Activated T-cell treated with anti-CD3 and anti-CD28 coated beads, Interleukin-2, amount 50 U/mL, for 48 hours (primary cell): Measurements from ENCODE around the gene FERMT2.
A peak's percentile ranks its signal among the peaks of the same experiment; 100 is the strongest.

Experiments used
- DNase-seq, 2 experiments: peaks; one replicate each; pipeline ENCODE4 v3.0.0-alpha.2; 2020

Gene FERMT2

DNA sequence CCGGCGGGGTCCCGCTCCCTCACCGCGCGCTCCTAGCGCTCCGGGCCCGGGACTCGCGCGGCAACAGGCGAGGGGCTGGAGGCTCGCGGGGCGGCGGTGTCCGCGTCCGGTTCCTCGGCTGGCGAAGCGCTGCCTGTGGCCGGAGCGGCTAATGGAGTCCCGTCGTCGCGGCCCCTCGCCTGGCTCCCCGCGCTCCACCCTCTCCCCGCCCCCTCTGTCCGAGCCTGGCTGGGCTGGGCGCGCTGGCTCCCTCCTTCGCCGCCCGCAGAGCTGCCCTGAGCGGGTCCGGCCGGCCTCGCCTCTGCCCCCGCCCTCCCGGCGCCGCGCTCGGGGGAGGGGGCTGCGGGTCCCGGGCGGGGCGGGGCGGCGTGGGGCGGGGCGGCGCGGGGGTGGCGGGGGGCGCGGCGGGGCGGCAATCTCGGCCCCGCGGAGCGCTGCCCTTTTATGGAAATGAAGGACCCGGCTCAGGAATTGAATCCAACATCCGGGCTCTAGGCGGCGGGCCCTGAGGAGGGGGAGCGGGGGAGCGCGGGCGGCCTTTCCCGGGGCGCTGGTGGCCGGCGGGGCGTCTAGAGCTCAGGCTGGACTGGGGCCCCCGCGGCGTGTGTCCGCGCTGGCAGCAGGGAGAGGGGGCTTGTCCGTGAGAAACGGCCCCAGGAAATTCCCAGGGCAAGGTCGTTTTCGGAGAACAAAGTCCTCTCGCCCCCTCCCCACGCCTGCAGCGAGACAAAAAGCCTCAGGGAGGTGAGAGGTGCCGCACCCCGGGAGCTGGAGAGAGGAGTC lies at the start of gene FERMT2:
FERMT2 (minus strand) TSS at position 153 of the 783 bp plus-strand sequence. CDS start 482 bp downstream, outside the sequence.
- DNase-seq: peak; percentile 26 to 29

- no peak for DNase-seq
These were observed 47.6 kb upstream of the FERMT2 start for GRCh38 chr14:52998376-52999015.

- DNase-seq: no peak
These were observed 45.6 kb upstream of the FERMT2 start for GRCh38 chr14:52996493-52996892.

GRCh38 chr14:52995998-52996397 lies 45.1 kb upstream of the FERMT2 start:
- DNase-seq: no peak

- DNase-seq: no peak
These were observed 41.5 kb upstream of the FERMT2 start for GRCh38 chr14:52992236-52992870.

- DNase-seq: no peak
These were observed 37.3 kb upstream of the FERMT2 start for GRCh38 chr14:52988139-52988538.

DNA sequence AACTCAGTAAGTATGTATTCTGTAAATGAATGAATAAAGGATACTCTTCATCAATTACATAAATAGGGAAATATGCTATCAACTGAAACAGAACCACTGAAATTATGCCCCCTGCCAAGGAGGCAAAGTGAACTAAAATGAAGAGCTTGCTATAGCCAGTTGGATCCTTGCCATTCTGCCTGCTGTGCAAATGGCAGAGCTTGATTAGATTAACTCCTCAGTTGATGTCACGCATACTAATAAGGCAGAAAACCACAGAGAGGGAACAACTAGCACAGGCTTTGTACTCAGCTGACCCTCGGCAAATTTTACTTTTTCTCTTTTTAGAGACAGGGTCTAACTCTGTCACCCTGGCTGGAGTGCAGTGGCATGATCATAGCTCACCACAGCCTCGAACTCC lies 36.7 kb upstream of the FERMT2 start:
- DNase-seq: no peak

DNA sequence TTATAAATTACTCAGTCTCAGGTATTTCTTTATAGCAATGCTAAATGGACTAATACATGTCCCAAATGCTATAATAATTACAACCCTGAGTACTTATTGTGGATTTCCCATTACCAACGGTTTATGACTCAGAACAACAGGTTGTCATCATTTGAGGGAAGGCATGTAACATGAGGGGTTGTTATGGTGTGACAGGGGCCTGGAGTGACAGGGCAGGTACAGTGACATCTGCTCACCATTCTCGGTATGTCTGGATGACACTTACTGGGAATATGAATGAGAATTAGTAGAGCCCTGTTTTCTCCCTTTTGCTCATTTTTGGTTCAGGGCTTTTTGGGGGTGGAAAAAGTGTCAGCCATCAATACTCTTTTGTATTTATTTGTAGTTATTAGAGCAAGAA lies 36.2 kb upstream of the FERMT2 start:
- DNase-seq: no peak

DNA sequence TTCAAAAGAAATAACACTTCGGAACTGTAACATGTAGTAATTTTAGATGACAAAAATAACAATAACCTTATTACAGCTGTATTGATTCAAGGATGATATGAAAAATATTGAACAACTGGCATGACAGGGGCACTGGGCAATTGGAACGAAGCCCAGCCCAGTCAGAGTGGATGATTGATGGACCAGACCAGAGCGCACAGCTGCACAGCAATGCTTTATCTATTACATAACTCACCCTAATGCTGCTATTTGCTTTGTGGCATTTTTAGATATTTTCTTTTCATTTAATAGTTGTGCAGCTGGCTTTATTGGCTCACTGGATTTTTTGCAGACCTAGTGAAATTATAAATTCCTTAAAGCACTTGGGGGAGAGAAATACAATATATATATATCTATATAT lies 26.9 kb upstream of the FERMT2 start:
- DNase-seq: no peak

- DNase-seq: no peak
These were observed 23.6 kb upstream of the FERMT2 start for GRCh38 chr14:52974406-52974805.

DNA sequence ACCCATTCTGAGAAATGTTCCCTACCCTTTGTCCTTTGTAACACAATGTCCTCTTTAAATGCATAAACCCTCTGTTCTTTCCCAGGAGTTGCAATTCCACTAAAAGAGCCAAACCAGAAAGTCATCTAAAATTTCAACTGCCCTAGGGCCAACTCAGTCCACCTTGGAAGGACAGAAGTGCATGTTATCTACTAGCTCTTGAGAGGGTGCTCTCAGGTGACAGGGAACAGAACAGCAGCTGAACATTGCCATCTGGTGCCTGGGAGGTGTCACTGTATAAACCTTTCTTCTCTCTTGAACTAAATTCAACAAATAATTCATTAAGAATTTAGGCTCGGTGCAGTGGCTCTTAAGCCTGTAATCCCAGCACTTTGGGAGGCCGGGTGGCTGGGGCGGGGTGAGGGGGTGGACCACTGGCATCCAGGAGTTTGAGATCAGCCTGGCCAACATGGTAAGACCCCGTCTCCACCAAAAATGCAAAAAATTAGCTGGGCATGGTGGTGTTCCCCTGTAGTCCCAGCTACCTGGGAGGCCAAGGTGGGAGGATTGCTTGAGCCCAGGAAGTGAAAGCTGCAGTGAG lies 10.3 kb upstream of the FERMT2 start:
- DNase-seq: peak; percentile 46 to 53

DNA sequence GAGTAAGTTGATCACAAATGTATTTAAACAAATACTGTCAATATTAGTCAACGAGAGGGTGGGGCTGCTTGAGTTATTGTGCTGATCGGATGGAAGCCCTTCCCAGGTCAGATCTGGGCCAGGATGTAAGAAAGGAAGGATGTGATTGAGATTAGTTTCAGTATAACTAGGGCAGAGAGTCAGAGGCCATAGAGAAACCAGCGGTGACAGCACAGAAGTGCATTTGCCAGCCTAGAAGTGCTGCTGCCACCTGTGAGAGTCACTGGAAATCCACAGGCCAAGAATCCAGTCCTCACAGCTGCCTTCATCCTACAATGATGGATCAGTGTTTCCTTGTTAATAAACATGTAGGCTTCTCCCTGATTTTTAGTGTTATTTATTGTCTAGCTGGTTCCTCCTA lies 9.8 kb upstream of the FERMT2 start:
- peak in 1 of 2 experiments; percentile 18 for DNase-seq

GRCh38 chr14:52954346-52955214 lies 3.7 kb upstream of the FERMT2 start:
- DNase-seq: no peak

DNA sequence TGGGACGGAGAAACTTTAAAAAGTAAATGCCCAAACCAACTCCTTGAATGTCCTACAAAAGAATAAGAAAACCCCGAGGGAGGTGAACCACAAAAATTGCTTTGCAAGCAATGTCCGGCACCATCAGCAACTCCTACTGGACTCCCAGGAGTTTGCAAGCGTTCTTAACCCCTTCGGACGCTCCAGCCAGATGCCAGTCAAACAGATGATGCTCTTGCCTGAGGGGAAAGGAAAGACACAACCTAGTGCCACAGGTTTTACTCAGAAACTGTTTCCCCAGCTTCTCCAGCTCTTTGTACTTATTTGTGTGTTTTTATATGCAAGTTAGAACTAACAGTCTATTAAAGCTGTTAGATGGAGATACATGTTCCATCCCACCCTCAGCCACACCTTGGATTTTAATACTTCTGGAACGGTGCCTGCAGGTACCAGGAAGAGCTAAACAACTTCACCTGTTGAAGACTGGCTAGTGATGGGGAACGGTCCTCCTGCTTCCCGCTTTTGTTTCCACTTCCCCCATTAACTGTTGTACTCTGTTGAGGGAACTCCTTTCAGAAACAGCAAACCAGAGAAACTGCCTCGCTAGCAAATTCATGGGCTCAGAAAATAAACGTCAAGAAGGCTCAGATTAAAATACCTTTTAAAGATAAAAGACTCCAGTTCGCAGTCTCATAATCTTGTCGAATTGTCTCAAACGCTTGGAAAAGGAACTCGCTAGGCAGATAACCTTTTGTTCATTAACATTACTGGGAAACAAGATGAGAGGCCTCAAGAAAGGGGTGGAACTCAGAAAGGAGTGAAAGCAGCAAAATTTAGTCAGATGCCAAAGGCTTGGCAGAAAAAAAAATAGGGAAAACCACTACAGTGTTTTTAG lies 1.1 kb upstream of the FERMT2 start:
- no peak for DNase-seq

GRCh38 chr14:52950410-52950897 lies 396 bp downstream of the FERMT2 start:
- DNase-seq: peak; percentile 35 to 42

DNA sequence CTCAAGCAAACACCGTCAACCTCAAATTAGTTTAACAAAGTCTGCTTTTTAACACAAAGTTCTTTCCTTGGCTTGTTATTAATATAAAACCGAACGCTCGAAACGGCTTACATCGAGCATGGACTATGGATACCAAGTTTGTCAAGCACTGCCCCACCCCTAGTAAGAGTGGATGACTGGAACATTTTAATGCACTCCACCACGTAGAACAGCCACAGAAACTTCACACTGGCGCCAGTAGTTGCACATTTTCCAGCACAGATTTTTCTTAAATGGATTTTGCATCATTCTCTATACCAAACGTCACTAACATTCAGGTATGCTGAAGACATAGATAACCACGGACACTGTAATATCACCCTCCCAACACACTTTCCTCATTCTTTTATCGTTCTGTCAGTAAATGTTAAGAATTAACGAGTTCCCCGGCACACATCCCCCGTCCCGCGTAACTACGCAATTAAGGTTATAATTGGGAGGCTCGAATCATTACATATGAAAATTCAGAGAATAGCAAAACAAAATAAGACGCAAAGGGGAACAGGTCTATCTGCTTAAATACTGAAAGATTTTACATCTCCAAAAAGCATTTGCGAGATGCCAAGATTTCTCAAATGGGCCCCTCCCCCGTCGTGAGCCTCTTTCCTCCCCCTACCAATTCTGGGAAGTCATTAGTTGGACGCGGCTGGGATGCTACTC lies 990 bp downstream of the FERMT2 start:
- peak in 1 of 2 experiments; percentile 17 for DNase-seq

GRCh38 chr14:52949249-52949648 lies 1.6 kb downstream of the FERMT2 start:
- no peak for DNase-seq

DNA sequence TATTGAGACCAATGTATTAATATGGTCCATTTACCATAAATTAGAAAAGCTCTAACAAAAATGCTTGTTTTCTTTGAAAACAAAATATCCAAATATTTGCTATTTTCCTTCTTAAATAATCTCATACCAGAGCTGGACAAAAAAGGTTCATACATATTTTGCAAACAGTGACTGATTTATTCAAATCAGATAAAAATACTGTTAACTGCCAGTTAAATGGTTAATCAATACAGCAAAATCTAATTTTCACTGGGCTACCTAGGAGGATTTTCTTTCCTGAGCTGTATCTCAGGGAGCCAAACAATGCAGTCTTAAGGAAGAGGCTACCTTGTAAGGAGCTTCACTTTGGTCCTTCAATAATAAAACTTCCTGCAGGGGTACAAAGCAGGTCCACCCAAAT lies 2.0 kb downstream of the FERMT2 start:
- no peak for DNase-seq

DNA sequence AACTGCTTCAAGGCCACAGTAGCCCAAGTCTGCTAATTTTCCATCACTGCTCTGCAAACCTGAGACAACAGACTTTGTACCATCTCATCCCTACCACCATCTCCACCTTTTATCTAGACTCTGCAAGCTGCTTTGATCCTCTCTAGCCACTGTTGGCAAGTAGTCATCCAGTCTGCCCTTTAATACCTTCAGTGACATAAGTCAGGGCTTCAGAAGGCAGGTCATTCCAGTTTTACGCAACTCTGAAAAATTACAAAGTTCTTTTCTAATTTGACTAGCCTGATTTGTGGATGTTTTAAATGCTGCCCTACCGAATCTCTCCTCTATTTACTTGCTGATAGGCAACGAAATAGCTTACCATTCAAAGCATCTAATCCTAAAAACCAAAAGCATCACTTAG lies 2.8 kb downstream of the FERMT2 start:
- DNase-seq: no peak

- DNase-seq: no peak
These were observed 6.6 kb downstream of the FERMT2 start for GRCh38 chr14:52944254-52944653.

DNA sequence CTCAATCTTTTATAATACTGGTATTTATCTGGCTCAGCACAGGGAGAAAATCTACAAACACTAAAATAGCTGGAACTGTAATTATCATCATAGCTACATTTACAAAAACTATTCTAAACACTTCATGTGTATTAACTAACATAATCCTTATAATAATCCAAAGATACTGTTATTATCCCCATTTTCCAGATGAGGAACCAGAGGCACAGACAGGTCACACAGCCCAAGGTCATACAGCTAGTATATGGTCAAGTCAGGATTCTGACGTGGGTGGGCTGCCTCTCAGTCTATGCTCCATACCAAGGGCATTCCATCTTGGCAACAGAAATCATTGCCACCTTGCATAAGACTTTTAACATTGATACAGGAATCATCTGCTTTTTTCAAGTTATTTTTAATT lies 11.4 kb downstream of the FERMT2 start:
- no peak for DNase-seq
